ENCODE data around the gene PALMD.

DNA sequence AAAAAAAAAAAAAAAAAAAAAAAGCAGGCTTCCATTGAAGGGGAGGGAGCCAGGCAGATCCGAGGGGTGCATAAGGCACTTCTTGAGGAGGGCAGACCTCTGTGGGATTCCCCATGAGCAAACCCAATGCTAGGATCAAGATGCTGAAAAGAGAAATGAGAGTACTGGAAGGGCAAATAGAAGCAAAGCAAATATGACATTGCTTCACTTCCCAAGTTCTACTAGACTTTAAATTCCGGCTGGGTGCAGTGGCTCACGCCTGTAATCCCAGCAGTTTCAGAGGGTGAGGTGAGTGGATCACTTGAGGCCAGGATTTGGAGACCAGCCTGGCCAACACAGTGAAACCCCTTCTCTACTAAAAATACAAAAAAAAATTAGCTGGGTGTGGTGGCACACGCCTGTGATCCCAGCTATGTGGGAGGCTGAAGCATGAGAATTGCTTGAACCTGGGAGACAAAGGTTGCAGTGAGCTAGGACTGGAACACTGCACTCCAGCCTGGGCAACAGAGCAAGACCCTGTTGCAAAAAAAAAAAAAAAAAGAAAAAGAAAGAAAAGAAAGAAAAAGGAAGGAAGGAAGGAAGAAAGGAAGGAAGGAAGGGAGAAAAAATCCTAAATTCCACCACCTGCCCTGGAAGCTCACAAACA, 23.1 kb upstream of the PALMD start:
- no peak for TF ChIP-seq CTCF (IDR thresholded peaks at IDR 0.05)
- no peak for TF ChIP-seq POLR2A (IDR thresholded peaks at IDR 0.05)
